ENCODE measurements around the gene ARHGAP28.

ARHGAP28 gene

GRCh38 chr18:6943143-6943542 is 213.6 kb downstream of the ARHGAP28 start:
- TF ChIP-seq, protein P1, sequence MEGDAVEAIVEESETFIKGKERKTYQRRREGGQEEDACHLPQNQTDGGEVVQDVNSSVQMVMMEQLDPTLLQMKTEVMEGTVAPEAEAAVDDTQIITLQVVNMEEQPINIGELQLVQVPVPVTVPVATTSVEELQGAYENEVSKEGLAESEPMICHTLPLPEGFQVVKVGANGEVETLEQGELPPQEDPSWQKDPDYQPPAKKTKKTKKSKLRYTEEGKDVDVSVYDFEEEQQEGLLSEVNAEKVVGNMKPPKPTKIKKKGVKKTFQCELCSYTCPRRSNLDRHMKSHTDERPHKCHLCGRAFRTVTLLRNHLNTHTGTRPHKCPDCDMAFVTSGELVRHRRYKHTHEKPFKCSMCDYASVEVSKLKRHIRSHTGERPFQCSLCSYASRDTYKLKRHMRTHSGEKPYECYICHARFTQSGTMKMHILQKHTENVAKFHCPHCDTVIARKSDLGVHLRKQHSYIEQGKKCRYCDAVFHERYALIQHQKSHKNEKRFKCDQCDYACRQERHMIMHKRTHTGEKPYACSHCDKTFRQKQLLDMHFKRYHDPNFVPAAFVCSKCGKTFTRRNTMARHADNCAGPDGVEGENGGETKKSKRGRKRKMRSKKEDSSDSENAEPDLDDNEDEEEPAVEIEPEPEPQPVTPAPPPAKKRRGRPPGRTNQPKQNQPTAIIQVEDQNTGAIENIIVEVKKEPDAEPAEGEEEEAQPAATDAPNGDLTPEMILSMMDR (IDR thresholded peaks at IDR 0.05; ENCODE audit: control insufficient read depth, extremely low read depth, insufficient read depth), result no peak
- no peak overlapping the region for H3K4me3 ChIP-seq (ENCODE audit: low read depth, low read length)
- DNase-seq (ENCODE audit: low read depth), result peak; percentile 58

- DNase-seq (ENCODE audit: low read depth), result no peak
Observed at GRCh38 chr18:6947338-6948030, 218.0 kb downstream of the ARHGAP28 start.

DNA sequence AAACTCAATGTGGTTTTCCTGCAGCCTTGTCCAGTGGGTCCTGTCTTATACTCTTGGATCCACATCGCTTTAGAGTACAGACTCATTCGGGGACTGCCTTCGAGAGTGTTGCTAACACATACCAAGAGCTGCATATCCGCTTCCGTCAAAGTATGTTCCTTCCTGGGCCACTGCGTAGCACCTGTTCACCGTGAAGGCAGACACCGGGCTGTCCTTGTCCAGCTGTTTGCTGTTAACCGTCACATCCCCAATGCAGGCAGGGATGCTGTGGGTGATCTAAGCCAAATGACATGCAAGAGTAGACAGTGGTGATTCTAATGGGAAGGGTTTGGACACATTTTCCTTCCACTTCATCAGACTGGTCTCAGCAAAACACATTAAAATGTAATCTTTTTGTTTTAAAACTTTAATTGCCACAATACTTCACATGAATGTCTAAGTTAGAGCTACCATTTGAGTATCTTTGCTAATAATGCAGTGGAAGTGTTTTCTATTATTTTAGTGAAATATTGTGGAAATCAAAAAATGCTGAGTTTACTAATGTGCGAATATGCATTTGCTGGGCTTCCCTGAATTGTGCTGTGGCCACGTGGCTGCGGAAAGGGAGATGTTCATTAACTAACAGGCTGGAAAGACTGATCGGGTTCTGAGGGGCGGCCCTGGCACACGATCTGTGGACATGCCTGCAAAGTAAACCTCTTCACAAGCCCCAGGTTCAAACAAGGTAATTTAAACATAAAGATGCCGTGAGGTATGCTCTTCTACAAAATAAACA is 219.0 kb downstream of the ARHGAP28 start:
- TF ChIP-seq, protein P1 (IDR thresholded peaks at IDR 0.05; ENCODE audit: control insufficient read depth, extremely low read depth, insufficient read depth), result no peak
- H3K4me3 ChIP-seq (ENCODE audit: low read depth, low read length), result no peak overlapping the region
- no peak for DNase-seq (ENCODE audit: low read depth)

More at GRCh38 chr18:6947338-6948030, 218.0 kb downstream of the ARHGAP28 start:
- no peak overlapping the region for H3K4me3 ChIP-seq (ENCODE audit: low read depth, low read length)
- TF ChIP-seq, protein P1 (IDR thresholded peaks at IDR 0.05; ENCODE audit: control insufficient read depth, extremely low read depth, insufficient read depth), result no peak

DNA sequence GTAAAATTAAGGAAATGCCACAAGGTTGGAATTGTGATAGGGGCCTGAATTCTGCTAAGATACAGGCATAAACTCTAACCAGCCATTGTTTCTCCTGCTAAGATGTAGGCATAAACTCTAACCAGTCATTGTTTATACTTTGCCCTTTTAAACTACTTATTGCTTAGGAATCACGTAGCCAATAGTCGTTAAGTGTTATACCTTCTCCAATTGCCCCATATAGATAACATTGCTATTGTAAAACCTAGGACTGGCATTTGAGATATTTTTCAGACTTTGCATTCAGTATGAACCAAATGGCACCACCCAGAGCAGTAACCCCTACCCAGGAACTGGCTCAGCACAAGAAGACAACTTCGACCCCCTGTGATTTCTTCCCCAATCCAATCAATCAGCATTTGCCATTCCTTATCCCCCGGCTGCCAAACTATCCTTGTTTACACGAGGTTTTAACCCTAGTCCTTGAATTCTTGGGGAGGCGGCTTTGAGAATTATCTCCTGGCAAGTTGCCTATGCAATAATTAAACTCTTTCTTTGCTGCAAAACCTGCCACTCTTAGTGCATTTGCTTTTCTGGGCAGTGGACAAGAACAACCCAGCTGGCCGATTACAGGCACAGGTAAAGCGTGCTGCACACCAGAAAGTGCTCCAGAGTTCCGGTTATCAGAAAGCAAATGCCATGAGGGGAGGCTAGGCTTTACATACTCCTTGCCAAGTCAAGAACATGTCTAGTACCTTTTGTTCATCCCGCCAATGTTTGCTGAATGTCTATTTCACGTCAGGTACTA is 220.5 kb downstream of the ARHGAP28 start:
- TF ChIP-seq, protein P1 (IDR thresholded peaks at IDR 0.05; ENCODE audit: control insufficient read depth, extremely low read depth, insufficient read depth), result no peak
- no peak for DNase-seq (ENCODE audit: low read depth)

DNA sequence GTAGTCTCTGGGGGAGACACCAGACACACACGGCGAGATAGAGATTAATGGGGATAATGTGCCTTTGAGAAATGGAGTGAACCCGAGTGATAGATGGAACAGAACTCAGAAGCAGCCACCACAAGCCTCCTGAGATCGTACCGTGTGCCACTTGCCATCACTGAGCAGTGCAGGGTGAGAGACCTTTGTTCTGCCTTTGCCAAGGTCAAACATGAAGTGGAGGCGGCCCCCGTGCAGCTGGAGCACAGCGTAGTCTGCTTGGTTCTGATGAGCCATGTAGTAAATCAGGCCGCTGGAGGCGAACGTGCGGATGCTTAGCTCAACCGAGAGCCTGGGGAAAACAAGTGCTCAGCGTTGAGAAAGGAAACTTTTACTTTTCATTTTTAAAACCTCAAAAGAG is 221.1 kb downstream of the ARHGAP28 start:
- no peak overlapping the region for H3K4me3 ChIP-seq (ENCODE audit: low read depth, low read length)
- TF ChIP-seq, protein P1 (IDR thresholded peaks at IDR 0.05; ENCODE audit: control insufficient read depth, extremely low read depth, insufficient read depth), result no peak
- DNase-seq (ENCODE audit: low read depth), result no peak

More for the DNA sequence above, 220.5 kb downstream of the ARHGAP28 start:
- H3K4me3 ChIP-seq (ENCODE audit: low read depth, low read length), result no peak overlapping the region

GRCh38 chr18:6951336-6952090 is 222.0 kb downstream of the ARHGAP28 start:
- no peak overlapping the region for H3K4me3 ChIP-seq (ENCODE audit: low read depth, low read length)
- DNase-seq (ENCODE audit: low read depth), result no peak
- TF ChIP-seq, protein P1 (IDR thresholded peaks at IDR 0.05; ENCODE audit: control insufficient read depth, extremely low read depth, insufficient read depth), result no peak

All from LNCaP clone FGC (cell line).